Measurements from ENCODE around the gene AFF4. TPM values are rescaled to one million over a fixed set of nuclear protein-coding genes. Genes with fewer than 3 reads are reported as not detected.
A peak's percentile ranks its signal among the peaks of the same experiment; 100 is the strongest.

Gene AFF4
- total and polyA plus RNA-seq, 10 of the 15 experiments (the other 5 are each of a cell fraction or from before 2014, with no cell fraction given), result 1.1 to 20.2 (median 10.4) TPM

DNA sequence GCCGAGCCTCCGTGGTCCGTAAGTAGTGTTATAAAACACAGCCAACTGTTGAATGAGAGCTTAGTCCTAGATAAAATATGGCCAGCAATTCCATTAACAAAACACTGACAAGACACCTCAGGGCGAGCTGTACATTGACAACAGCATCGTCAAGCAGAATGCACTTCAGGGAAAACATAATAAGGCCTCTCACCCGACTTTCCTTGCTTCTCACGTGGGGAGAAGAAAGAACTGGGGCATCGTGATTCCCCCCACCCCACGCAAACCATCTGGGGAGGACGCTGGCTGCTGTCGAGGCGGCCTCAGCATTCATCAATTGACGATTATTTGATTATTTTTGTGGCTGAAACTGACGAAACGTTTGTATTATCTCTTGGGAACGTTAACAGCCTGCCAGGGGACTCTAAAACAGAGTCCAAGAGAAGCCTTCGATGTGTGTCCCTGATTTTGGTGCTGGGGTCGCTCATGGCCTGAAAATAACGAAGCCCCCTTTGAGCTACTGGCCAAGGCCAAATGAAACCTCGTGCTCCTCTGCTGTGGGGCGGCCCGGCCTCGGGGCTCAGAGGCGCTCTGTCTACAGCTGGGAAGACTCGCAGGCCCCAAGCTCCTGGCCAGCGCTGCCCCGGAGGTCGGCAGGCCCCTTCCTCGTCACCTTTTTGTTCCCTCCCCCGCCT lies 97.6 kb downstream of the AFF4 start (continued):
- TF ChIP-seq, protein P1, sequence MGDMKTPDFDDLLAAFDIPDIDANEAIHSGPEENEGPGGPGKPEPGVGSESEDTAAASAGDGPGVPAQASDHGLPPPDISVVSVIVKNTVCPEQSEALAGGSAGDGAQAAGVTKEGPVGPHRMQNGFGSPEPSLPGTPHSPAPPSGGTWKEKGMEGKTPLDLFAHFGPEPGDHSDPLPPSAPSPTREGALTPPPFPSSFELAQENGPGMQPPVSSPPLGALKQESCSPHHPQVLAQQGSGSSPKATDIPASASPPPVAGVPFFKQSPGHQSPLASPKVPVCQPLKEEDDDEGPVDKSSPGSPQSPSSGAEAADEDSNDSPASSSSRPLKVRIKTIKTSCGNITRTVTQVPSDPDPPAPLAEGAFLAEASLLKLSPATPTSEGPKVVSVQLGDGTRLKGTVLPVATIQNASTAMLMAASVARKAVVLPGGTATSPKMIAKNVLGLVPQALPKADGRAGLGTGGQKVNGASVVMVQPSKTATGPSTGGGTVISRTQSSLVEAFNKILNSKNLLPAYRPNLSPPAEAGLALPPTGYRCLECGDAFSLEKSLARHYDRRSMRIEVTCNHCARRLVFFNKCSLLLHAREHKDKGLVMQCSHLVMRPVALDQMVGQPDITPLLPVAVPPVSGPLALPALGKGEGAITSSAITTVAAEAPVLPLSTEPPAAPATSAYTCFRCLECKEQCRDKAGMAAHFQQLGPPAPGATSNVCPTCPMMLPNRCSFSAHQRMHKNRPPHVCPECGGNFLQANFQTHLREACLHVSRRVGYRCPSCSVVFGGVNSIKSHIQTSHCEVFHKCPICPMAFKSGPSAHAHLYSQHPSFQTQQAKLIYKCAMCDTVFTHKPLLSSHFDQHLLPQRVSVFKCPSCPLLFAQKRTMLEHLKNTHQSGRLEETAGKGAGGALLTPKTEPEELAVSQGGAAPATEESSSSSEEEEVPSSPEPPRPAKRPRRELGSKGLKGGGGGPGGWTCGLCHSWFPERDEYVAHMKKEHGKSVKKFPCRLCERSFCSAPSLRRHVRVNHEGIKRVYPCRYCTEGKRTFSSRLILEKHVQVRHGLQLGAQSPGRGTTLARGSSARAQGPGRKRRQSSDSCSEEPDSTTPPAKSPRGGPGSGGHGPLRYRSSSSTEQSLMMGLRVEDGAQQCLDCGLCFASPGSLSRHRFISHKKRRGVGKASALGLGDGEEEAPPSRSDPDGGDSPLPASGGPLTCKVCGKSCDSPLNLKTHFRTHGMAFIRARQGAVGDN (IDR thresholded peaks at IDR 0.05), result peak; percentile 75; the same call in 1 of the 2 replicates
- 0 out of 2 replicates have a peak, but pooled peaks have one; percentile 65 for TF ChIP-seq SMARCA5 (IDR thresholded peaks at IDR 0.05)
- TF ChIP-seq TBL1XR1 (IDR thresholded peaks at IDR 0.05; ENCODE audit: low read depth, low read length), result 0 out of 2 replicates have a peak, but pooled peaks have one; percentile 21
- TF ChIP-seq, protein P2, sequence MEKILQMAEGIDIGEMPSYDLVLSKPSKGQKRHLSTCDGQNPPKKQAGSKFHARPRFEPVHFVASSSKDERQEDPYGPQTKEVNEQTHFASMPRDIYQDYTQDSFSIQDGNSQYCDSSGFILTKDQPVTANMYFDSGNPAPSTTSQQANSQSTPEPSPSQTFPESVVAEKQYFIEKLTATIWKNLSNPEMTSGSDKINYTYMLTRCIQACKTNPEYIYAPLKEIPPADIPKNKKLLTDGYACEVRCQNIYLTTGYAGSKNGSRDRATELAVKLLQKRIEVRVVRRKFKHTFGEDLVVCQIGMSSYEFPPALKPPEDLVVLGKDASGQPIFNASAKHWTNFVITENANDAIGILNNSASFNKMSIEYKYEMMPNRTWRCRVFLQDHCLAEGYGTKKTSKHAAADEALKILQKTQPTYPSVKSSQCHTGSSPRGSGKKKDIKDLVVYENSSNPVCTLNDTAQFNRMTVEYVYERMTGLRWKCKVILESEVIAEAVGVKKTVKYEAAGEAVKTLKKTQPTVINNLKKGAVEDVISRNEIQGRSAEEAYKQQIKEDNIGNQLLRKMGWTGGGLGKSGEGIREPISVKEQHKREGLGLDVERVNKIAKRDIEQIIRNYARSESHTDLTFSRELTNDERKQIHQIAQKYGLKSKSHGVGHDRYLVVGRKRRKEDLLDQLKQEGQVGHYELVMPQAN (conservative IDR thresholded peaks at IDR 0.05), result peak; percentile 30; the same call in 1 of the 2 replicates
- no peak for TF ChIP-seq SP1 (IDR thresholded peaks at IDR 0.05; ENCODE audit: low read depth, low read length)
